B cell (primary cell): ENCODE measurements around the gene CHTOP. TPM values are rescaled to one million over a fixed set of nuclear protein-coding genes. Genes with fewer than 3 reads are reported as not detected.
"Not testable (repeated sequence)": the region's sequence is repeated elsewhere in the genome, so short reads cannot be mapped to it uniquely, and the experiment has no call there.

Experiments
- ATAC-seq: fragments of 200-7000 bp; cut with Tn5 transposase; one replicate; pipeline ENCODE4 v1.10.0; 2021; ENCODE audit warnings: low read depth, mild to moderate bottlenecking, moderate number of reproducible peaks, moderate library complexity
- CTCF ChIA-PET: fragments of 350-600 bp; sonication (Branson Sonifier 250); formaldehyde crosslinking; loops from one replicate; lab custom pipeline; 2021; ENCODE audit warnings: antibody characterized with exemption, inconsistent platforms; lab: Charles Lee
- POLR2A ChIA-PET: fragments of 350-600 bp; sonication (Branson Sonifier 250); formaldehyde crosslinking; loops from one replicate; lab custom pipeline; 2021; ENCODE audit warnings: antibody characterized with exemption; lab: Charles Lee
- DNase-seq: peaks from one replicate; pipeline ENCODE4 v3.0.0; 2013
- H2AFZ ChIP-seq: 2 replicates; pipeline ENCODE4 v1.6.1; 2012; ENCODE audit warnings: mild to moderate bottlenecking, low read depth, low read length; ENCODE audit not compliant: insufficient read depth, poor library complexity, severe bottlenecking
- H3K27ac ChIP-seq, 2 donors: 1 replicate in 1 of 2; 2 replicates in 1 of 2; pipeline ENCODE4 v1.5.1; 2012 to 2013; ENCODE audit warnings: low read length in 2 of 2, mild to moderate bottlenecking in 2 of 2, moderate library complexity in 1 of 2
- H3K27me3 ChIP-seq, 4 experiments: fragments of 200-600 bp in 1 of 4; sonication (generic) in 1 of 4; replicated peaks in 1 of 4; 1 replicate in 2 of 4; 2 replicates in 2 of 4; pipeline versions ENCODE4 v1.6.1 to v1.7.0; 2013 to 2016; ENCODE audit warnings: low read length in 3 of 4, mild to moderate bottlenecking in 2 of 4, mixed read lengths in 1 of 4, moderate library complexity in 1 of 4; ENCODE audit not compliant: insufficient read depth in 4 of 4, control insufficient read depth in 3 of 4; ENCODE audit errors: control extremely low read depth in 1 of 4
- H3K36me3 ChIP-seq, 2 experiments: replicated peaks in 1 of 2; 1 replicate in 1 of 2; 2 replicates in 1 of 2; pipeline versions ENCODE4 v1.6.1 to v1.7.1; 2013; ENCODE audit warnings: low read length in 1 of 2; ENCODE audit not compliant: insufficient read depth in 2 of 2, control insufficient read depth in 1 of 2; ENCODE audit errors: control extremely low read depth in 1 of 2, extremely low read depth in 1 of 2
- H3K4me1 ChIP-seq, 2 donors: fragments of 200-600 bp in 1 of 2; sonication (generic) in 1 of 2; 1 replicate in 1 of 2; 2 replicates in 1 of 2; pipeline versions ENCODE4 v1.5.1 to v1.6.1; 2013 to 2017; ENCODE audit warnings: low read length in 2 of 2; ENCODE audit not compliant: control insufficient read depth in 2 of 2, insufficient read depth in 2 of 2
- H3K4me2 ChIP-seq: replicated peaks from 2 replicates; pipeline ENCODE3; 2012; ENCODE audit warnings: mild to moderate bottlenecking, low read depth, low read length; ENCODE audit not compliant: poor library complexity, severe bottlenecking
- H3K4me3 ChIP-seq, 5 experiments: fragments of 200-600 bp in 1 of 5; sonication (generic) in 1 of 5; 1 replicate in 3 of 5; 2 replicates in 2 of 5; pipeline versions ENCODE4 v1.5.1 to v1.7.0; 2011 to 2016; ENCODE audit warnings: low read length in 4 of 5, mild to moderate bottlenecking in 4 of 5, low read depth in 2 of 5, control low read depth in 1 of 5, moderate library complexity in 1 of 5; ENCODE audit not compliant: insufficient read depth in 1 of 5; ENCODE audit errors: control extremely low read depth in 1 of 5, extremely low read depth in 1 of 5
- H3K79me2 ChIP-seq: fragments of 200-600 bp; sonication (generic); one replicate; pipeline ENCODE4 v1.6.0; 2016; ENCODE audit warnings: low read length; ENCODE audit not compliant: control insufficient read depth, insufficient read depth
- H3K9ac ChIP-seq: fragments of 200-600 bp; sonication (generic); 2 replicates; pipeline ENCODE4 v1.6.1; 2017; ENCODE audit warnings: mild to moderate bottlenecking, low read length, moderate library complexity
- H3K9me3 ChIP-seq, 3 donors: one replicate each; pipeline versions ENCODE4 v1.6.1 to v1.7.1; 2013; ENCODE audit warnings: low read length in 2 of 3; ENCODE audit not compliant: control insufficient read depth in 2 of 3, insufficient read depth in 1 of 3; ENCODE audit errors: control extremely low read depth in 1 of 3
- H4K20me1 ChIP-seq: 2 replicates; pipeline ENCODE4 v1.6.0; 2012; ENCODE audit warnings: mild to moderate bottlenecking, low read length; ENCODE audit not compliant: insufficient read depth, control insufficient read depth, poor library complexity, severe bottlenecking
- H3K27ac Mint-ChIP-seq: one replicate; pipeline ENCODE4 v1.8.0; 2021; ENCODE audit warnings: mixed read lengths
- H3K27me3 Mint-ChIP-seq: one replicate; pipeline ENCODE4 v1.8.0; 2021; ENCODE audit warnings: mixed read lengths
- H3K4me1 Mint-ChIP-seq: one replicate; pipeline ENCODE4 v1.8.0; 2021; ENCODE audit warnings: mixed read lengths
- H3K4me3 Mint-ChIP-seq: one replicate; pipeline ENCODE4 v1.8.0; 2021; ENCODE audit warnings: mixed read lengths
- H3K9me3 Mint-ChIP-seq: one replicate; pipeline ENCODE4 v1.8.0; 2022; ENCODE audit warnings: mixed read lengths; ENCODE audit not compliant: insufficient read depth
- CTCF ChIP-seq: fragments of 200-600 bp; IDR thresholded peaks from one replicate; pipeline ENCODE4 v1.8.0; 2022; ENCODE audit warnings: antibody characterized with exemption, mild to moderate bottlenecking
- EZH2 ChIP-seq: IDR thresholded peaks from 2 replicates; pipeline ENCODE4 v1.6.1; 2012; ENCODE audit warnings: borderline replicate concordance, low read depth, mild to moderate bottlenecking, moderate library complexity, low read length; ENCODE audit not compliant: insufficient read depth, poor library complexity, severe bottlenecking
- WGBS: methylation state at CpG from one replicate; pipeline ENCODE4 v1.1.5; 2013; ENCODE audit warnings: missing lambda C conversion rate; ENCODE audit not compliant: insufficient coverage; 5-methylcytosine and 5-hydroxymethylcytosine counted together
- intact Hi-C: fragments of 100-400 bp; cut with micrococcal nuclease; formaldehyde crosslinking; loops from one replicate; pipeline ENCODE4 v1.10.0; 2022
- polyA plus RNA-seq: library from polyadenylated mRNA; depleted of rRNA; stranded (reverse); fragments of >200 nt; gene quantifications from 2 replicates; pipeline ENCODE4 v1.2.3, GENCODE V29; 2012
- total RNA-seq, 2 donors: library from RNA; stranded (reverse); fragments of 120-200 nt in 1 of 2; gene quantifications; 1 replicate in 1 of 2; 2 replicates in 1 of 2; pipeline versions ENCODE4 v1.2.3 to v1.2.4, GENCODE V29; 2013 to 2022

Gene CHTOP
- total and polyA plus RNA-seq, 2 donors (not counting 1 experiment from before 2014, with no cell fraction given) = 87.0 to 156 TPM

GRCh38 chr1:153663211-153663610 is 29.3 kb downstream of the CHTOP start:
- no peak for DNase-seq
- Mint-ChIP-seq H3K9me3 (no peaks in the 10 kb centered on the region), H3K27ac (no peak overlapping the region), H3K4me3 (no peak overlapping the region), H3K27me3 (no peaks in the 10 kb centered on the region), H3K4me1 (peaks cover 14% of the 10 kb centered on the region)
- Histone ChIP-seq H3K36me3 (peaks cover 9 to 76% of the 10 kb centered on the region in 2 experiments), H3K79me2 (peaks cover 20% of the 10 kb centered on the region), H3K9ac (no peak overlapping the region), H4K20me1 (no peaks in the 10 kb centered on the region), H3K4me1 (peaks cover 5 to 12% of the 10 kb centered on the region in 2 donors), H3K4me2 (no peak overlapping the region), H3K27ac (no peak overlapping the region), H2AFZ (no peak overlapping the region), H3K4me3 (no peak overlapping the region), H3K9me3 (no peaks in the 10 kb centered on the region), H3K27me3 (no peaks in the 10 kb centered on the region)
- WGBS = 92% methylated on average over 5 of the region's 5 CpGs
- ChIA-PET POLR2A (interaction anchor here (0.6 kb wide), 1 partner anchor 17 kb away, joined by 4 read pairs; no protein-coding TSS in a partner anchor), CTCF (no interaction called here)
- intact Hi-C loops = no loop called here
- TF ChIP-seq CTCF (no peak), EZH2 (no peak)
- ATAC-seq = no peak

- no peak overlapping the region for H3K9ac ChIP-seq
- no peaks in the 10 kb centered on the region for H3K27me3 Mint-ChIP-seq
- peaks cover 18% of the 10 kb centered on the region for H3K4me1 Mint-ChIP-seq
- POLR2A ChIA-PET = no interaction called here
- no peak overlapping the region for H3K4me3 ChIP-seq
- no peak overlapping the region for H3K4me3 Mint-ChIP-seq
- intact Hi-C loops = no loop called here
- no peak overlapping the region for H2AFZ ChIP-seq
- no peaks in the 10 kb centered on the region for H3K27me3 ChIP-seq
- H3K9me3 Mint-ChIP-seq = no peaks in the 10 kb centered on the region
- peaks cover 27% of the 10 kb centered on the region for H3K79me2 ChIP-seq
- ATAC-seq = no peak
- CTCF ChIA-PET = interaction anchor here (0.6 to 1.2 kb wide), 2 partner anchors 99 to 123 kb away, joined by 3 read pairs; no protein-coding TSS in a partner anchor
- H4K20me1 ChIP-seq = no peaks in the 10 kb centered on the region
- peaks cover 8 to 67% of the 10 kb centered on the region in 2 experiments for H3K36me3 ChIP-seq
- no peak overlapping the region for H3K27ac ChIP-seq
- H3K4me2 ChIP-seq = no peak overlapping the region
- no peak for DNase-seq
- H3K27ac Mint-ChIP-seq = no peak overlapping the region
- H3K9me3 ChIP-seq = no peaks in the 10 kb centered on the region
- 100% methylated on average over 1 of the region's 4 CpGs for WGBS
- no peak for TF ChIP-seq CTCF
- TF ChIP-seq EZH2 = no peak
- peaks cover 10 to 18% of the 10 kb centered on the region in 2 donors for H3K4me1 ChIP-seq
These were observed 33.6 kb downstream of the CHTOP start for GRCh38 chr1:153667439-153667838.

- intact Hi-C loops = not testable (repeated sequence)
These were observed 34.8 kb downstream of the CHTOP start for GRCh38 chr1:153668672-153669071.

More at GRCh38 chr1:153668672-153669071, 34.8 kb downstream of the CHTOP start:
- H3K9me3 Mint-ChIP-seq, H3K27me3 Mint-ChIP-seq, H3K9ac ChIP-seq, H3K27ac ChIP-seq, CTCF ChIA-PET, ATAC-seq, DNase-seq, H2AFZ ChIP-seq, H4K20me1 ChIP-seq, H3K27ac Mint-ChIP-seq, H3K4me2 ChIP-seq, H3K27me3 ChIP-seq, H3K4me3 Mint-ChIP-seq, H3K4me3 ChIP-seq, H3K9me3 ChIP-seq: not testable (repeated sequence)
- peaks cover 18% of the 10 kb centered on the region for H3K4me1 Mint-ChIP-seq
- 95% methylated on average over 8 of the region's 8 CpGs for WGBS
- Histone ChIP-seq H3K79me2 (peaks cover 27% of the 10 kb centered on the region), H3K4me1 (peaks cover 10 to 18% of the 10 kb centered on the region in 2 donors), H3K36me3 (peaks cover 2 to 55% of the 10 kb centered on the region in 2 experiments)
- POLR2A ChIA-PET = interaction anchor here (1.4 kb wide), 1 partner anchor 10 kb away, joined by 6 read pairs; the partner anchor contains the start of gene SNAPIN
